ENCODE measurements around the gene TRIM2. TPM values are rescaled to one million over a fixed set of nuclear protein-coding genes. Genes with fewer than 3 reads are reported as not detected.

Gene TRIM2
- total and polyA plus RNA-seq, 4 donors: 3.4 to 15.5 (median 8.9) TPM

DNA sequence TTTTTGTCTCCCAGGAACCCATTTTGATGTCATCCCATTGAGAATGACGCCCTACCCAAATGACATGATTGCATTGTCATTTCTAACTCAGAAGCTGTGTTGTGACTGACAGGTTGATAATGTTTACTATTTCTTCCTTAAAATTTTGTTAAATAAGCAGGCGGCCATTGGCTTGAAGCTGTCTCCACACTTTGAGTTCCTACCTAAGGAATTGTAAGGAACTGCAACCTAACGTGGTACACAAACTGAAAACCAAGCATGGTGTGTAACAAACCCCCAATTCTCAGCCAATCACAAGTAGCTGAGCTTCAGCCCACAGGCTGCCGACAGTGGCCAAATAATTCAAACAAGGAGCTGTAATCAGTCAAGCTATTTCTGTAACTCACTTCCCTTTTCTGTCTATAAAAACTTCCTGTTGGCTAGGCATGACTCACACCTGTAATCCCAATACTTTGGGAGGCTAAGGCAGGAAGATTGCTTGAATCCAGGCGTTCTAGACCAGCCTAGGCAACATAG is 137.4 kb downstream of the TRIM2 start:
- H3K9ac ChIP-seq (ENCODE audit: low read depth in 1 of 2, low read length in 2 of 2): no peak overlapping the region
- 56% methylated on average over 5 of the region's 5 CpGs for WGBS
- no peaks in the 10 kb centered on the region for H3K9me3 ChIP-seq (ENCODE audit: control insufficient read depth in 4 of 4, low read length in 3 of 4)
- H3K4me1 ChIP-seq (ENCODE audit: control insufficient read depth in 4 of 4, insufficient read depth in 4 of 4, low read length in 3 of 4): peaks cover 1 to 21% (median 12%) of the 10 kb centered on the region in 4 donors
- TF ChIP-seq FOXA1 (IDR thresholded peaks at IDR 0.05) (no peak), FOXA2 (IDR thresholded peaks at IDR 0.05) (no peak), JUND (IDR thresholded peaks at IDR 0.05) (no peak), SP1 (IDR thresholded peaks at IDR 0.05) (no peak), EGR1 (IDR thresholded peaks at IDR 0.05; ENCODE audit: low read depth in 2 of 2) (no peak), GABPA (IDR thresholded peaks at IDR 0.05 in 1 of 2, conservative IDR thresholded peaks at IDR 0.05 in 1 of 2) (no peak)
- TF ChIP-seq, protein P1, sequence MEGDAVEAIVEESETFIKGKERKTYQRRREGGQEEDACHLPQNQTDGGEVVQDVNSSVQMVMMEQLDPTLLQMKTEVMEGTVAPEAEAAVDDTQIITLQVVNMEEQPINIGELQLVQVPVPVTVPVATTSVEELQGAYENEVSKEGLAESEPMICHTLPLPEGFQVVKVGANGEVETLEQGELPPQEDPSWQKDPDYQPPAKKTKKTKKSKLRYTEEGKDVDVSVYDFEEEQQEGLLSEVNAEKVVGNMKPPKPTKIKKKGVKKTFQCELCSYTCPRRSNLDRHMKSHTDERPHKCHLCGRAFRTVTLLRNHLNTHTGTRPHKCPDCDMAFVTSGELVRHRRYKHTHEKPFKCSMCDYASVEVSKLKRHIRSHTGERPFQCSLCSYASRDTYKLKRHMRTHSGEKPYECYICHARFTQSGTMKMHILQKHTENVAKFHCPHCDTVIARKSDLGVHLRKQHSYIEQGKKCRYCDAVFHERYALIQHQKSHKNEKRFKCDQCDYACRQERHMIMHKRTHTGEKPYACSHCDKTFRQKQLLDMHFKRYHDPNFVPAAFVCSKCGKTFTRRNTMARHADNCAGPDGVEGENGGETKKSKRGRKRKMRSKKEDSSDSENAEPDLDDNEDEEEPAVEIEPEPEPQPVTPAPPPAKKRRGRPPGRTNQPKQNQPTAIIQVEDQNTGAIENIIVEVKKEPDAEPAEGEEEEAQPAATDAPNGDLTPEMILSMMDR (IDR thresholded peaks at IDR 0.05; ENCODE audit: low read depth, low read length, missing input control): no peak
- no peak overlapping the region for H3K27ac ChIP-seq (ENCODE audit: low read depth in 1 of 2, low read length in 2 of 2)
- H3K27me3 ChIP-seq (ENCODE audit: control insufficient read depth in 4 of 4, insufficient read depth in 4 of 4, low read length in 3 of 4): no peaks in the 10 kb centered on the region
- DNase-seq (ENCODE audit: low spot score): no peak
- no peak overlapping the region for H3K4me3 ChIP-seq (ENCODE audit: low read depth in 1 of 3, low read length in 3 of 3)
- no peaks in the 10 kb centered on the region for H3K36me3 ChIP-seq (ENCODE audit: control insufficient read depth in 4 of 4, insufficient read depth in 3 of 4, low read depth in 1 of 4, low read length in 3 of 4)

DNA sequence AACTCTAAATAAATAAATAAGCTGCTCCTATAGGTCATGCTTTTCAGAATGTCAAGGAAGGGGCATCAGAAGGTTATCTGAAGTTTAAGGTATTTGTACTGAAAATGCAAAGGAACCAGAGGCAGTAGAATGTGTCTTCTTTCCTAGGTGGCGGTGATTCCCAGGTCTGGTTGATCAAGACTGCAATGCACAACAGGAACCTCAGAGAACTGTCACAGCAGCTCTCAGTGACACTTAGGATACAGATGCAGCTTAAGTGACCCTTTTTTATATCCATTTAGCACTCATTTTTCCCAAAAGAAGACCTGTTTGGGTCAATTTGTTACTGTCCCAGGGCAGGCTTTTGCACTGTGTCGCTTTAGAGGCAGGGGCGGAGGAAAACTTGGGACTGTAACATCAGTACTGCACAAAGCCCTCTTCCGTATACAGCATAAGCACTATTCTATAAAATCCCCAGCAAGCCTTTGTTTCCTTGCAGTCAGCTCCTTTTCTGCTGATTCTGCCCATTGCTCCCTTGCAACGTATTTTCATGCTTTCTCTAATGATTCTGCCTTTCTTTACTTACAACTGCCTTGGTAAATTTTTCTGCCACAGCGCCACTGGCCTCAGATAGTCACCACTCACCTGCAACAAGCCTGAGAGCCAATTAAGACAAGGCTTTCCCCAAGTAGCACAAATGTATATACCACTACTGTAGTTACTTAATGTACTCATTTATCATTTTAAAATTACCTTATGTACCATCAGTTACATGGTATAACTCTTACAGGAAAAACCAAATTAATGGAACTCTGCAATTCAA is 138.7 kb downstream of the TRIM2 start:
- no peak overlapping the region for H3K27ac ChIP-seq (ENCODE audit: low read depth in 1 of 2, low read length in 2 of 2)
- H3K9ac ChIP-seq (ENCODE audit: low read depth in 1 of 2, low read length in 2 of 2): no peak overlapping the region
- H3K36me3 ChIP-seq (ENCODE audit: control insufficient read depth in 4 of 4, insufficient read depth in 3 of 4, low read depth in 1 of 4, low read length in 3 of 4): no peaks in the 10 kb centered on the region
- no peak overlapping the region for H3K4me3 ChIP-seq (ENCODE audit: low read depth in 1 of 3, low read length in 3 of 3)
- no peak for DNase-seq (ENCODE audit: low spot score)
- 91% methylated on average over 6 of the region's 6 CpGs for WGBS
- peaks cover 1 to 21% (median 12%) of the 10 kb centered on the region in 4 donors for H3K4me1 ChIP-seq (ENCODE audit: control insufficient read depth in 4 of 4, insufficient read depth in 4 of 4, low read length in 3 of 4)
- H3K9me3 ChIP-seq (ENCODE audit: control insufficient read depth in 4 of 4, low read length in 3 of 4): no peaks in the 10 kb centered on the region
- TF ChIP-seq TAF1 (conservative IDR thresholded peaks at IDR 0.05) (no peak), YY1 (IDR thresholded peaks at IDR 0.05) (no peak), SP1 (IDR thresholded peaks at IDR 0.05) (no peak), FOXA2 (IDR thresholded peaks at IDR 0.05) (no peak), RXRA (IDR thresholded peaks at IDR 0.05) (no peak), FOXA1 (IDR thresholded peaks at IDR 0.05) (no peak), RAD21 (IDR thresholded peaks at IDR 0.05) (no peak), EGR1 (IDR thresholded peaks at IDR 0.05; ENCODE audit: low read depth in 2 of 2) (no peak), HNF4A (conservative IDR thresholded peaks at IDR 0.05) (no peak), JUND (IDR thresholded peaks at IDR 0.05) (no peak)
- TF ChIP-seq, protein P2, sequence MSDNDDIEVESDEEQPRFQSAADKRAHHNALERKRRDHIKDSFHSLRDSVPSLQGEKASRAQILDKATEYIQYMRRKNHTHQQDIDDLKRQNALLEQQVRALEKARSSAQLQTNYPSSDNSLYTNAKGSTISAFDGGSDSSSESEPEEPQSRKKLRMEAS (IDR thresholded peaks at IDR 0.05): no peak
- TF ChIP-seq, protein P3, sequence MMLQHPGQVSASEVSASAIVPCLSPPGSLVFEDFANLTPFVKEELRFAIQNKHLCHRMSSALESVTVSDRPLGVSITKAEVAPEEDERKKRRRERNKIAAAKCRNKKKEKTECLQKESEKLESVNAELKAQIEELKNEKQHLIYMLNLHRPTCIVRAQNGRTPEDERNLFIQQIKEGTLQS (IDR thresholded peaks at IDR 0.05): no peak
- TF ChIP-seq, protein P4, sequence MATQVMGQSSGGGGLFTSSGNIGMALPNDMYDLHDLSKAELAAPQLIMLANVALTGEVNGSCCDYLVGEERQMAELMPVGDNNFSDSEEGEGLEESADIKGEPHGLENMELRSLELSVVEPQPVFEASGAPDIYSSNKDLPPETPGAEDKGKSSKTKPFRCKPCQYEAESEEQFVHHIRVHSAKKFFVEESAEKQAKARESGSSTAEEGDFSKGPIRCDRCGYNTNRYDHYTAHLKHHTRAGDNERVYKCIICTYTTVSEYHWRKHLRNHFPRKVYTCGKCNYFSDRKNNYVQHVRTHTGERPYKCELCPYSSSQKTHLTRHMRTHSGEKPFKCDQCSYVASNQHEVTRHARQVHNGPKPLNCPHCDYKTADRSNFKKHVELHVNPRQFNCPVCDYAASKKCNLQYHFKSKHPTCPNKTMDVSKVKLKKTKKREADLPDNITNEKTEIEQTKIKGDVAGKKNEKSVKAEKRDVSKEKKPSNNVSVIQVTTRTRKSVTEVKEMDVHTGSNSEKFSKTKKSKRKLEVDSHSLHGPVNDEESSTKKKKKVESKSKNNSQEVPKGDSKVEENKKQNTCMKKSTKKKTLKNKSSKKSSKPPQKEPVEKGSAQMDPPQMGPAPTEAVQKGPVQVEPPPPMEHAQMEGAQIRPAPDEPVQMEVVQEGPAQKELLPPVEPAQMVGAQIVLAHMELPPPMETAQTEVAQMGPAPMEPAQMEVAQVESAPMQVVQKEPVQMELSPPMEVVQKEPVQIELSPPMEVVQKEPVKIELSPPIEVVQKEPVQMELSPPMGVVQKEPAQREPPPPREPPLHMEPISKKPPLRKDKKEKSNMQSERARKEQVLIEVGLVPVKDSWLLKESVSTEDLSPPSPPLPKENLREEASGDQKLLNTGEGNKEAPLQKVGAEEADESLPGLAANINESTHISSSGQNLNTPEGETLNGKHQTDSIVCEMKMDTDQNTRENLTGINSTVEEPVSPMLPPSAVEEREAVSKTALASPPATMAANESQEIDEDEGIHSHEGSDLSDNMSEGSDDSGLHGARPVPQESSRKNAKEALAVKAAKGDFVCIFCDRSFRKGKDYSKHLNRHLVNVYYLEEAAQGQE (IDR thresholded peaks at IDR 0.05): no peak
- TF ChIP-seq, protein P1 (IDR thresholded peaks at IDR 0.05; ENCODE audit: low read depth, low read length, missing input control): no peak
- H3K27me3 ChIP-seq (ENCODE audit: control insufficient read depth in 4 of 4, insufficient read depth in 4 of 4, low read length in 3 of 4): no peaks in the 10 kb centered on the region

All from liver (tissue), 9 donors.